Neural cell (in vitro differentiated cells): ENCODE measurements around the gene HNRNPCL1.

ENCODE experiments used
- CTCF ChIP-seq: fragments of 450-650 bp; IDR thresholded peaks from 2 replicates; pipeline ENCODE4 v1.5.1; 2014; ENCODE audit warnings: antibody characterized with exemption, mild to moderate bottlenecking, moderate library complexity; ENCODE audit not compliant: poor library complexity, severe bottlenecking
- EP300 ChIP-seq: fragments of 450-650 bp; conservative IDR thresholded peaks from 2 replicates; pipeline ENCODE4 v1.6.1; 2014; ENCODE audit warnings: antibody characterized with exemption, mild to moderate bottlenecking, moderate library complexity; ENCODE audit not compliant: poor library complexity, severe bottlenecking
- EZH2 ChIP-seq: fragments of 200-600, 300-800 bp; shearing (Covaris generic), sonication (generic); IDR thresholded peaks from 2 replicates; pipeline ENCODE4 v1.6.1; 2014; ENCODE audit warnings: antibody characterized with exemption, low read length, borderline replicate concordance, mild to moderate bottlenecking; ENCODE audit not compliant: insufficient read depth, poor library complexity, severe bottlenecking
- POLR2AphosphoS5 ChIP-seq: IDR thresholded peaks from 2 replicates; pipeline ENCODE4 v1.6.1; 2012
- RAD21 ChIP-seq: fragments of 450-650 bp; conservative IDR thresholded peaks from 2 replicates; pipeline ENCODE4 v1.6.1; 2014; ENCODE audit warnings: antibody characterized with exemption, mild to moderate bottlenecking, moderate library complexity
- TAF1 ChIP-seq: IDR thresholded peaks from 2 replicates; pipeline ENCODE4 v1.6.1; 2012; ENCODE audit warnings: low read depth

- TF ChIP-seq CTCF (no peak), EZH2 (no peak), POLR2AphosphoS5 (no peak), TAF1 (no peak), EP300 (no peak), RAD21 (no peak)
These were observed 38.6 kb downstream of the HNRNPCL1 start for GRCh38 chr1:12809933-12810332.
